22Rv1 (cell line): ENCODE results near the gene STAC2.

Experiments
- CTCF ChIP-seq: fragments of 450-650 bp; IDR thresholded peaks from 2 replicates; pipeline ENCODE4 v1.5.1; 2017; ENCODE audit warnings: mild to moderate bottlenecking
- ZFX ChIP-seq: fragments of 450-650 bp; IDR thresholded peaks from 2 replicates; pipeline ENCODE4 v1.6.1; 2017; ENCODE audit warnings: antibody characterized with exemption, borderline replicate concordance

DNA sequence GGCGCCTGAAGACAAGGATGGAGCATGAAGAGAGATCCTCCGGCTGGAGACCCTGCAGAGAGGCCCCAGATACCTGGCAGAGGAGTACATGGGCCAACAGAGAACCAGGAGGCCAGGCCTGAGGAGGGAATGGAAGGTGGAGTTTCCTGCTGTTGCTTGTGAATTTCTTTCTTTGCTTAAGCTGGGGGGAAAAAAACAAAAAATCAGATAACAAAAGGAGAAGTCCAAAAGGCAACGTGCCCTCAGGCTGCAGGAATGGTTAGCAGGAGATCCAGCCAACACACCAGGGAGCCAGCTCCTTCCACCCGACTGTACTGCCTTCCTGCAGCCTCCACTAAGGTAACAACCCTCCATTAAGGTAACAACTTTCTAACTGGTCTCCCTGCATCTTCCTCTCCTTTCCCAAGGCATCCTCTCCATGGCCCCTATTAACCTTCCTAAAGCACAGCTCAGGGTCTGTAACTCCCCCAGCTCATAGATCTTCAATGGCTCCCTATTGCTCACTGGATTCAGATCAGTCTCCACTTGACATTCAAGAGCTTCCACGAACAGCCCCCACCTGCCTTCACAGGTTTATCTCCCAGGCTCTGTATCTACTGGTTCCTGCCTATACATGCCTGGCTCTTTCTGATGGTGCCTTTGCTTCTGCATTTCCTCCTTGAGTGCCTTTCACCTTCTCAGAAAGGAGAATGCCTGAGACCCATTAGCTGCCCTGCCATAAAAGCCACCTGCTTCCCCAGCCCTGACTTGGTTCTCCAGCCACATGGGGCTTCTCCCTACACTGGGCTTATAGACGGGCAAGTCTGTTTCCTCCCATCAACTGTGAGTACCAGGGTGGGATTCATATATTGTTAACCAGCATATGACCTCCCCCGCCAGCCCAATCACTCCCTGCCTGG, 59.1 kb downstream of the STAC2 start:
- TF ChIP-seq CTCF (no peak), ZFX (no peak)
